SU-DHL-6 (cell line): ENCODE results near the gene GIT2.

Experiments
- H2AFZ ChIP-seq: fragments of 200-600 bp; sonication (generic); 2 replicates; pipeline ENCODE4 v1.6.1; 2014; ENCODE audit warnings: low read depth, mild to moderate bottlenecking, moderate library complexity, mixed read lengths, antibody characterized with exemption, low read length; ENCODE audit not compliant: severe bottlenecking
- H3F3A ChIP-seq: fragments of 200-600 bp; shearing (Covaris generic); 2 replicates; pipeline ENCODE4 v1.6.0; 2016; ENCODE audit warnings: antibody characterized with exemption, mild to moderate bottlenecking; ENCODE audit not compliant: insufficient read depth
- H3K27ac ChIP-seq: fragments of 200-600 bp; sonication (generic); 2 replicates; pipeline ENCODE4 v1.5.1; 2016; ENCODE audit warnings: low read depth, mild to moderate bottlenecking, low read length, moderate library complexity, mixed read lengths
- H3K27me3 ChIP-seq: fragments of 200-600 bp; sonication (generic), shearing (Covaris generic); 2 replicates; pipeline ENCODE4 v1.6.0; 2014; ENCODE audit warnings: mild to moderate bottlenecking, low read length
- H3K36me3 ChIP-seq: fragments of 200-600 bp; sonication (generic); 2 replicates; pipeline ENCODE4 v1.6.1; 2014; ENCODE audit warnings: mild to moderate bottlenecking, low read length, mixed read lengths
- H3K4me2 ChIP-seq: fragments of 300-600, 200-600 bp; shearing (Covaris generic), sonication (generic); 2 replicates; pipeline ENCODE4 v1.6.0; 2014; ENCODE audit warnings: low read length, low read depth, mild to moderate bottlenecking; ENCODE audit not compliant: poor library complexity, severe bottlenecking
- H3K4me3 ChIP-seq: fragments of 200-600 bp; sonication (generic); 2 replicates; pipeline ENCODE4 v1.5.1; 2014; ENCODE audit warnings: antibody characterized with exemption, low read length, mild to moderate bottlenecking, mixed read lengths; ENCODE audit not compliant: insufficient read depth, poor library complexity, severe bottlenecking
- H3K79me2 ChIP-seq: fragments of 200-600 bp; sonication (generic); 2 replicates; pipeline ENCODE4 v1.6.1; 2014; ENCODE audit warnings: mild to moderate bottlenecking, low read length, moderate library complexity; ENCODE audit not compliant: insufficient read depth
- H3K9ac ChIP-seq: fragments of 200-600 bp; sonication (generic); 2 replicates; pipeline ENCODE4 v1.7.0; 2014; ENCODE audit warnings: mild to moderate bottlenecking, low read length
- H3K9me2 ChIP-seq: fragments of 200-600 bp; sonication (generic); replicated peaks from 2 replicates; pipeline ENCODE4 v1.6.1; 2014; ENCODE audit warnings: low read length; ENCODE audit not compliant: insufficient read depth
- H3K9me3 ChIP-seq: fragments of 200-600 bp; sonication (generic); 2 replicates; pipeline ENCODE4 v1.6.1; 2014; ENCODE audit warnings: low read length, mixed read lengths; ENCODE audit not compliant: insufficient read depth
- H4K20me1 ChIP-seq: fragments of 200-600 bp; sonication (generic); 2 replicates; pipeline ENCODE4 v1.6.1; 2014; ENCODE audit warnings: low read depth, mild to moderate bottlenecking, antibody characterized with exemption, low read length, moderate library complexity, mixed read lengths
- CTCF ChIP-seq: fragments of 200-600 bp; sonication (generic); IDR thresholded peaks from one replicate; pipeline ENCODE4 v1.5.1; 2017; ENCODE audit warnings: antibody characterized with exemption, mild to moderate bottlenecking, low read length, moderate library complexity; ENCODE audit not compliant: insufficient read depth, poor library complexity, severe bottlenecking
- EZH2phosphoT487 ChIP-seq: fragments of 200-600 bp; sonication (generic), shearing (Covaris generic); conservative IDR thresholded peaks from 2 replicates; pipeline ENCODE4 v1.6.1; 2018; ENCODE audit warnings: mild to moderate bottlenecking, antibody characterized with exemption, low read length, moderate library complexity, mixed read lengths

GIT2 gene

GRCh38 chr12:109963743-109964429, 32.3 kb downstream of the GIT2 start:
- TF ChIP-seq CTCF (no peak), EZH2phosphoT487 (no peak)
- Histone ChIP-seq H3F3A (0 out of 2 replicates have a peak, but pooled peaks cover 6% of the 10 kb centered on the region), H3K9ac (no peak overlapping the region), H2AFZ (no peak overlapping the region), H3K79me2 (no peaks in the 10 kb centered on the region), H3K36me3 (peaks cover 52% of the 10 kb centered on the region), H4K20me1 (no peaks in the 10 kb centered on the region), H3K27me3 (no peaks in the 10 kb centered on the region), H3K27ac (no peak overlapping the region), H3K4me3 (no peak overlapping the region), H3K9me3 (no peaks in the 10 kb centered on the region), H3K9me2 (no peaks in the 10 kb centered on the region), H3K4me2 (no peak overlapping the region)

GRCh38 chr12:109963330-109963729, 32.8 kb downstream of the GIT2 start:
- Histone ChIP-seq H3K9me2 (no peaks in the 10 kb centered on the region), H3K4me3 (no peak overlapping the region), H3K4me2 (no peak overlapping the region), H3F3A (0 out of 2 replicates have a peak, but pooled peaks cover 6% of the 10 kb centered on the region), H3K79me2 (no peaks in the 10 kb centered on the region), H3K9ac (no peak overlapping the region), H2AFZ (no peak overlapping the region), H3K27me3 (no peaks in the 10 kb centered on the region), H4K20me1 (no peaks in the 10 kb centered on the region), H3K9me3 (no peaks in the 10 kb centered on the region), H3K36me3 (peaks cover 57% of the 10 kb centered on the region), H3K27ac (no peak overlapping the region)
- TF ChIP-seq CTCF (no peak), EZH2phosphoT487 (no peak)

GRCh38 chr12:109962398-109962797, 33.8 kb downstream of the GIT2 start:
- Histone ChIP-seq H4K20me1 (no peaks in the 10 kb centered on the region), H3K9me3 (no peaks in the 10 kb centered on the region), H3K27ac (no peak overlapping the region), H3K79me2 (no peaks in the 10 kb centered on the region), H3F3A (0 out of 2 replicates have a peak, but pooled peaks cover 6% of the 10 kb centered on the region), H3K4me3 (no peak overlapping the region), H3K4me2 (no peak overlapping the region), H3K36me3 (peaks cover 53% of the 10 kb centered on the region), H3K9me2 (no peaks in the 10 kb centered on the region), H3K27me3 (no peaks in the 10 kb centered on the region), H2AFZ (no peak overlapping the region), H3K9ac (no peak overlapping the region)
- TF ChIP-seq EZH2phosphoT487 (no peak), CTCF (no peak)
